Stimulated activated CD4-positive, alpha-beta T cell treated with anti-CD3 and anti-CD28 coated beads, Interleukin-1b, Interleukin-23, amount 100 ng/mL, for 24 hours (primary cell): ENCODE measurements around the gene SH3PXD2B.
"Not testable (repeated sequence)": the region's sequence is repeated elsewhere in the genome, so short reads cannot be mapped to it uniquely, and the experiment has no call there.

ENCODE experiments used
- DNase-seq, 4 experiments: peaks; one replicate each; pipeline ENCODE4 v3.0.0-alpha.2; 2020; ENCODE audit warnings: low read depth in 4 of 4, low spot score in 1 of 4

SH3PXD2B gene

DNA sequence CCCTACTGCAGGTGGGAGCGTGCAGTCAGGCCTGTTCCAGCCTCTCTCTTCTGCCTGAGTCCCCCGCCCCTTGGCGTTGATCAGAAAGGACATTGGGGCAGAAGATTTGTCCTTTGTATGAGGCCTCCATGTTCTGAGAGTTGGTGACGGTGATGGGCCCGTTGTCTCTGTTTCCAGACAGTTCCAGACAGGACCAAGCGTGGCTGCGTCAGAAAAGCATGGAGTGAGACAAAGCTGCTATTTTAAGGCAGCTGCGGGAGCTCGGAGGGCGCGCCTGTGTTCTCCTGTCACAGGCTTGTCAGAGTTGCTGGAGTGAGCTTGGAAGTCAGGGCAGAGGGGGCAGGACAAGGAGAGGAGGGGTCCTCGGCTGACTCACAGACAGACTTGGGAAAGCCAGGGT lies 32.1 kb upstream of the SH3PXD2B start:
- DNase-seq: no peak

DNA sequence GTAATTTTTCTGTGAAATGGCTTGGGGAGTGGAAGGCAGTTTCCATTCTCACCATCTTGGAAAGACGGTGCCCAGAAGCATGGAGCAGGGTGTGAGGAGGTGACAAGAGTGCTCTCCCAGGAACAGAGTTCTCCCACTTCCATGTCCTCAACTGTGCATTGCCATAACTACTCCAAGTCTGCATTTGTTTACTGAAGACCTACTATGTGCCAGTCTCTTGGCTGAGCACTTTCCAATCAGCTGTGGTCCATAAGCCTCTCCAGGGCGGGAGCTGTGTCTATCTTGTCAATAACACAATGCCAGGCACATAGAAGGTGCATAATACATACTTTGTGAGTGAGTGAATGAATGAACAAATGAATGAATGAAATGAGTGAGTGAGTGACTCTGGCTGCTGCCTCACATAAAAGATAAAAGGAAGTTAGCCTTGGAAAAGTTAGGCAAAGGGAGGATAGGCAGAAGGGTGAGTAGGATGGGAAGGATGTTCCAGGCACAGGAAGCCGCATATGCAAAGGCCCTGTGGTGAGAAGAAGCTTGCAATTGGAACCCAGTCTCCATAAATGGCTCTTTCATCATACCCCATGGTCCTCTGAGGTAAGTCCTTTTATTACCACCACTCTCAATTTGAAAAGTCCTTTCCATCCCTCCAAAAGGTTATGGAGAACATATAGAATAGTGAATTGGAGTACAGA lies 31.3 kb upstream of the SH3PXD2B start:
- no peak for DNase-seq

DNA sequence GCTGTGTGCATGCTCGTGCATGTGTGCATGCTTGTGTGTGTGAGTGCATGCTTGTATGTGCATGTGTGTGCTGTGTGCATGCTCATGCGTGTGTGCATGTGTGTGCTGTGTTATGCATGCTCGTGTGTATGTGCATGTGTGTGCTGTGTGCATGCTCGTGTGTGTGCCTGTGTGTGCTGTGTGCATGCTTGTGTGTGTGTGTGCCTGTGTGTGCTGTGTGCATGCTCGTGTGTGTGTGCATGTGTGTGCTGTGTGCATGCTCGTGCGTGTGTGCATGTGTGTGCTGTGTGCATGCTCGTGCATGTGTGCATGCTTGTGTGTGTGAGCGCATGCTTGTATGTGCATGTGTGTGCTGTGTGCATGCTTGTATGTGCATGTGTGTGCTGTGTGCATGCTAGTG lies 30.3 kb upstream of the SH3PXD2B start:
- DNase-seq: no peak

DNA sequence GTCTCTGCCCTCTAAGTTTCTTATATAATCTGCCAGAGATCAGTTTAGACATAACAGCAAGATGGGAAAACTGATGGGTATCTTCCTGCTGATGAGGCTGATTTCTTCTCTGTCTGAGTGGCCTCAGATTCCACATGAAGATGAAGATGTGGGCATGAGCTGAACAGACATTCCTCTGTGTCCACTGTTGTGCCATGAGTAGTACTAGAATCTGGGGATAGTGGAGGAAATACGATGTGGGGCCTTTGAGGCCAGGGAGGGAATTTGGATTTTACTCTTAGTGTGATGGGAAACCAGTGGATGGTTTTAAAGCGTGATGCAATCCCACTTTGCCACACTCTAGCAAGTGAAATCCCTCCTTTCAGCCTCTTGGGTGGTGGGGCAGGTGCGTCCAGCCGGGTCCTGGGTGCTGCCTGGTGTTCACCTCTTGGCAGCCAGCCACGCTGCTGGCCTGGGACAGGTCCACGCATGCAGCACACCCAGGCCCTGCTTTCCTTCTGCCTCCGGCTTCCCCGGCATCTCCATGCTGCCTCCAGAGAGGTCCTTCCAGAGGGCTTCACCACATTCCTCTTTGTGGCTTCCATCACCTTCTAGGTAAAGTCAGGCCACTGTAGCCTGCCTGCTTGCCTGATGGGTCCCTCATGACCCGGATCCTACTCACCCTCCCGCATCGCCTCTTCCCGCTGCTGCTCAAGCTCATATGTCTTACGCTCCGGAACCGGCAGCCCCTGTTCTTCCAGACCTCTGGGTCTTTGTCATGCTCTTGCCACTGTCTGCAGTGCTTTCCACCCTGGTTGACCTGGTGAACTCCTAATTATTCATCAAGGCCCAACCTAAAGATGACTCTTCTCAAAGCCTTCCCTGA lies 28.1 kb upstream of the SH3PXD2B start:
- DNase-seq: no peak

DNA sequence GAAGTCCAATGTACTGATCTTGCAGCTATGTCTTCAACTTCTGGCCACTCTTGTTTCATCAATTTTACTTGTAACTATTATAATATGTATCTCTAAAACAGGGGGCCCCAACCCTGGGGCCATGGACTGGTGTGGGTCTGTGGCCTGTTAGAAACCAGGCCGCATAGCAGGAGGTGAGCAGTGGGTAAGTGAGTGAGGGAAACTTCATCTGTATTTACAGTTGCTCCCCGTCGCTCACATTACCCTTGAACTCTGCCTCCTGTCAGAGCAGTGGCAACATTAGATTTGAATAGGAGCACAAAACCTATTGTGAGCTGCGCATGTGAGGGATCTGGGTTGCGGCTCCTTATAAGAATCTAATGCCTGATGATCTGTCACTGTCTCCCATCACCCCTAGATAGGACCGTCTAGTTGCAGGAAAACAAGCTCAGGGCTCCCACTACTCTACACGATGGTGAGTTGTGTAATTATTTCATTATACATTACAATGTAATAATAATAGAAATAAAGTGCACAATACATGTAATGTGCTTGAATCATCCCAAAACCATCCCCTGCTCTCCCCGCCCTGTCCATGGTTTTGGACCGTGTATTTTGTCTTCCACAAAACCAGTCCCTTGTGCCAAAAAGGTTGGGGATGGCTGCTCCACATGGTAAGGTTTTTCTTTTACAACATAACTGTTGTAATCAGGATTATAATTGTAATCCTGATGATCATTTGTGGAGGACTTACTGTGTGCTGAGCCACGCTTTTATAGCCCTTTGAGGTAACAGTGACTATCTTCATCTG lies 26.9 kb upstream of the SH3PXD2B start:
- DNase-seq: no peak

DNA sequence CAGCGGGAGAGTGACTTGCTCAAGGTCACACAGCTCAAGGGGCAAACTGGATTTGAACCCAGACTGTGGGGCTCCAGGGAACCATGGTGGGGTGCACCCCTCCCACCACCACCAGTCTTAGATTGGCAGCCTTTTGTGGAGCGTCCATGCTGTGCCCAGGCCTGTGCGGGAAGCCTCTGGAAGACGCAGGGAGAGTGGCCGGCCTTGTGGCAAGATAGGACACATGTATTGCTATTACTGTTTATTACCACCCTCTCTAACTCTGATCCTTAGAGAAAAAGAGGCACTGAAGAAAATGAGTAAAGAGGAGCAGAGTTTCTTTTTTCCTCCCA lies 25.4 kb upstream of the SH3PXD2B start:
- no peak for DNase-seq

DNA sequence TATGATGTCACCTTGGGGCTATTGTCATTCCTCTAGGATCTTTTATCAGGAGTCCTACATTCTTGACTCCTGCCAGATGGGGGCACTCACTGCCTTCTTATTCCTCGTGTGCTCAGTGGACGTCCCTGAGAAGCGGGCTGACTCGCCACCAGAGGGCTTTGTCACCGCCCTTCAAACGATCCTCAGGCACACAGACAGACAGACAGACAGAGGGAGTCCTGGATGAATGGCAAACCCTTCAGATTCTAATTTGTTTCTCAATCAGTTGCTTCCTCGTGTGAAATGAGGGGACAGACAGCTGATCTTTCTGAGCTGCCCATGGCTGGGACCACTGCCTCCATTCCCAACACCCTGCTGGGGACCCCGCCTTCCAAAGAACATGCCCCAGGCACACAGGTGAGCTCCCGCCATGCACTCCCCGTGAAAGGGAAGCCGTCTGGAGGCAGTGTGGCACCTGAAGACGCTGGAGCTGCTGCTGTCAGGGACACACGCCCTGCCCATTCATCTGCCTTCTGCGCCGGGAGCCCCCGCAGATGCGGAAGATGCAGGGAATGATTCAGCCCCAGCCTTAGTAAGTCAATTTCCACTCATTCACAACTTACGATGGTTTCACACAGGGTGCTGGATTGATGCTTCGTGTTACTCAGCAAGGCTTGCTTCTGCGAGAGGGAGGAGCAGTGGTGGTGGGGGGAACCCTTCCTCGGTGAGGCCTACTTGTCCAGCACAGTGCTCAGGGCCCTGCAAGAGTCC lies 24.9 kb upstream of the SH3PXD2B start:
- peak in 2 of 4 experiments; percentile 31 to 54 for DNase-seq

DNA sequence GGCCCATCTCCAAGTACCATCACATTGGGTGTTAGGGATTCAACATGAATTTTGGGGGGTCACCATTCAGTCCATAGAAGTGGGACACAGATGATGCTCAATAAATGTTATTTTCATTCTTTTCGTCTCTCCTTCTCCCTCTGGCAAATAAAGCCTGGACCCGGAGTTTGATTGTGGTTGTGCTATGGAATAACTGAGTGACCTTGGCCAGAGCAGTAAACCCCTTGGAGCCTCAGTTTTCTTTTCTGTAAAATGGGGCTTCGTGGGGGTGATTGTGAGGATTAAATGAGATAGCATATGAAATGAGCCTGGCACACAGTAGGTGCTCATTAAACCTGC lies 24.3 kb upstream of the SH3PXD2B start:
- not testable (repeated sequence) for DNase-seq

DNA sequence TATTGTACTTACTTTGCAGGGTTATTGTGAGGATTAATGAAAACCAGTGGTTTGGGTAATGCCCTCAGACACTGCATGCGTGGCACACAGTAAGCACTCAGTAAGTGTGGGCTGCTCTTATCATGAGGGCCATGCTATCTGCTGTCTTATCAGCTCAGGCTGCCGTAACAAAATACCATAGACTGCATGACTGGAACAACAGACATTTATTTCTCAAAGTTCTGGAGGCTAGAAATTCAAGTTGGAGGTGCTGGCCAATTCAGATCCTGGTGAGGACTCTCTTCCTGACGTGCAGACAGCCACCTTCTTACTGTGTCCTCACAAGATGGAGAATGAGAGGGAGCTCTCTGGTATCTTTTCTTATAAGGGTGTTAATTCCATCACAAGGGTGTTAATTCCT lies 23.9 kb upstream of the SH3PXD2B start:
- DNase-seq: no peak

DNA sequence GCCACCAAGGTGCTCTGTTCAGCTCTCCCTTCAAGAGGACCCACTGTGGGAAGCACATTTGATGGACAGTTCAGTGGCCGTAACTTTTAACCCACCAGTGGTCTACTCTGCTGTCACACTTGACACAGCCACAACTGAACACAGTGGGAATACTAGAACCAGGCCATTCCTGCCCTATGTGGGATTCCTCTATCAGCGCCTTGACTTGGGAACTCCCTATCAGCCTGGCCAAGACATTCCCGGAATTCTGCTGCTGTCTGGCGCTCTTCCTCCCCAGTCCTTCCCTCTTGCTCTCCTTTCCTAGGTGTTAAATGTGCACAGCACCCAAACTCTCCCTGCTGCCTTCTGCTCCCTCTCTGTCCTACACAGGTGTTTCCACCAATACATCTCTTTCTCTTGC lies 23.1 kb upstream of the SH3PXD2B start:
- DNase-seq: no peak

DNA sequence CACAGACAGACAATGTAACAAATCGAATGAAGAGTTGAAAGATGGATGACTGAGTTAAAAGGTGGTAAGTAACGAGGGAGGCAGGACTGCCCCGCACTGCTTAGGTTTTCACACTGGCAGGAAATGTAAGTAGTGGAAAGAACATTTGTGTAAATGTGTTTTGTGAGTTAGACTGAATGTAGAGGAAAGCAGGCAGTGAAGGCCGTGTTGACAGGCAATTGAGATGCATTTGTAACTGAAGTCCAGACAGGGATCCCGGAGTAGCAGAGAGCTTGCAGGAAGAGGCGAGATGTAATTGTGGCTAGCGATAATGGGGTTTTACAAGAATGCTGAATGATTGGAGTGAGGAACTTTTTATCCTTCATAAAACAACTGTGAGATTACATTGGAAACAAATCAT lies 20.0 kb upstream of the SH3PXD2B start:
- no peak for DNase-seq

DNA sequence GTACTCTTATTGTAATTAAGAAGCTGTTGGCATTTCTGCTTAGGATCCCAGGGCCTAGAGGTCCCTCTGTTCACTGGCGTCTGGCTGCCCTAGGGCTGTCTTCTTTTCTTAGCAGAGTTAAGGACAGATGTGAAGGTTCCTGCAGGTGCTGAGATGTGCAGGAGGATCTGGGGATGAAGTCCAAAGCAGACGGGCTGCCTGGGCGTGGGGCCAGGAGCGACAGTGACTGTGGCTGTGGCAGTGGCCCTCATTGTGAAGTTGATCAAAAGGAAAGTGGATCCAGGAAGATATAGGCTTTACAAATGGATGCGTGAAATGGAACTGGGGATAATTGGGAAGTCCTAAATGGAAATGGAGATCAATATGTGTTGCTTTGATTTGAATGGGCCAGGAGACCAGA lies 19.1 kb upstream of the SH3PXD2B start:
- no peak for DNase-seq

DNA sequence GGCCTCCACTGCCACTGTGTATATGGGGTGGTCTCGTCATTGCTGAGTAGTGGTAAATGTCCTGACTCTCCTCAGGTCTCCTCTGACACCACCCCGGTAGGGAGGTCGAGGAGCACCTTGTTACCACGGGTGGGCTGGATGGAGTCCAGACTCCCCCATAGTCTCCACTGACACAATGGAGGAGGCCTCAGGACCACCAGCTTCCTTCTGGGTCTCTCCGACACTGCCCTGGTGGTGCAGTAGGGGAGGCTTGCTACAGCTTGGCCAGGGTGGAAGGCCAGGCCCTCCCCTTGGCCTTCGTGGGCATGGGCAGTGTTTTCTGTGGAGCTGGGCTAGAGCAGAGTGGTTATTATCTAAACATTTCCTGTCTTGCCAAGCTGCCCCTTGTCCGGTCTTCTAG lies 15.4 kb upstream of the SH3PXD2B start:
- DNase-seq: no peak

DNA sequence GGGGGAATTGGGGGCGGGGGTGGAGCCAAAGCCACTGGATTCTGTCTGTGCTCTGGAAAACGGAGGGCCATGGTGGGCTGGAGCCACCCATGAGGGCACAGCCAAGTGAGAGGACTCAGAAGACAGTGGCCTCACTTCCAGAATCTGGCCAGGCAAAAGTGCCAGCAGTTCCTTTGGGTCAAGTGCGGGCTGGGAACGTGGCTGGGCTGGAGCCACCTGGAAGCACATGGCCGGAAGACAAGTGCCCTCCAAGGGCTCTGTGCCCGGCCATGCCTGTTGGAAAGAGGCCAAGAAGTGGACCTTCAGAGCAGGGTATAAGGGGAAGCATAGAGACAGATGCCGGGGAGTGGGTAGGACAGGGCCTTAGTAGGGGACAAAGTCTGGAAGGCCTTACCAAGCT lies 11.7 kb upstream of the SH3PXD2B start:
- no peak for DNase-seq

DNA sequence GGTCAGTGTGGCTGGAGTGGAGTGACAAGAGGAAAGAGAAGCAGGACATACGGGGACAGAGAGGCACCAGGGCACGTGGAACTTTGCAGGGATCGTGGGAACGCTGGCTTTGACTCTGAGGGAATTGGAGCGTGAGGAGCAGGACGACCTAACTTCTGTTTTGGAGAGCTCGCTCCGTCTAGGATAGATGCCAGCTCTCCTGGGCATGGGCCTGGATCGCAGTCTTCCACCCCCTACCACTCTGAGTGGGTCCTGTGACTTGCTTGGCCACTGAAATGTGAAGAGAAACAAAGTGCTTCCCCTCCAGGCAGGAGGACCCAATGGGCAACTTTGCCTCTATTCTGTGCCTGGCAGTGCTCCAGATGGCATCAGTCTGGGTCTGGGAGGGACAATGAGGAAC lies 8.7 kb upstream of the SH3PXD2B start:
- no peak for DNase-seq

DNA sequence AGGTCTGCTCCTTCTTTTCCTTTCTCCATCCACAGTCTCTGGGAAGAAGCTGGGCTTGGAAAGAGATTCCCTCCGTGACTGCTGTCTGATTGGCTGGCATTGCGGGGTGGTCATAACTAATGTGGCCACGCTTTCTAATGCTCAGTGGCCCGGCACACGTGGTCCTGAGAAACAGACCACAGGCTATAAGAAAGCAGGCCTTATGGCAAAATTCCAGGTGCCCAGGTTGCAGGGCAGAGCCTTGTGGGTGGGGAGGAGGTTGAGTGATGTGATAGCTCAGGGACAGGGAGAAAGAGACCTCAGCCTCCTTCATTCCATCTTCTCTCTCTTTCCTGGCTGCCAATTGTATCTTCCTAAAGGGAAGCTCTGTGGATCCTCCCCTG lies 5.4 kb upstream of the SH3PXD2B start:
- no peak for DNase-seq

DNA sequence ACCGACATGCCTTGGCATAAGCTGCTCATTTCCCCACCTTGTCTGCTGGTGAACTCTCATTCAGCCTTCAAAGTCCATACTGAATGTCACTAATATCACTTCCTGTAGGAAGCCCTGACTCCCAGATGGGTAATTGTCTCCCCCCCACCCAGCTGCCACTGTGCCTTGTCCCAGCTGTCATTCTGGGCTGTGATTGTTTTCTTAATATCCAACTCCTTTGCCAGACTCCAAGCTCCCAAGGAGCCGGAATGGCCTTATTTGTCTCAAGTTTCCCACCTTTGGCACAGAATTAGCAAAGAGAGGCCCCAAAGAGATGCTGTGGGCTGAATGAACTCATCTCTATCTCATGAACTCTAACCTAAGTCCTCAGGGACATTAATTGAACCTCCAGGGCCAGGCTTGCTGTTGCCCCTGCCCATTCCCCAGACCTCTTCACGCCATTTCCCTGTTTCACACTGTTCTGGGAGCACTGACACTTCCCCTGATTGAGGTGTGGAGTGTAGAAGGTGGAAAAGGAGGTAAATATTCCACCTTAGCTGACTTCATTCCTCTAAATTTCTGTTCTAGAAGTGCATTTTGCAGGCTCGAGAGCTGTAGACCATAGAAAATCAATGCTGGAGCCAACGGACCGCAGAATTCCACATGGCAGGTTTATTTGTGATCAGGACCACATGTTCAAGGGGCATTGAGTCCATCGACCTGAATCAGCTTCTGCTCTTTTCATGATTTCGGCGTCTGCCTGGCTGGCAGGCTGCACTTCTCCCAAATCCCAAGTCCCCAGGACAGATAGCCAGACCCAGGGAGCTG lies 4.9 kb upstream of the SH3PXD2B start:
- DNase-seq: no peak

DNA sequence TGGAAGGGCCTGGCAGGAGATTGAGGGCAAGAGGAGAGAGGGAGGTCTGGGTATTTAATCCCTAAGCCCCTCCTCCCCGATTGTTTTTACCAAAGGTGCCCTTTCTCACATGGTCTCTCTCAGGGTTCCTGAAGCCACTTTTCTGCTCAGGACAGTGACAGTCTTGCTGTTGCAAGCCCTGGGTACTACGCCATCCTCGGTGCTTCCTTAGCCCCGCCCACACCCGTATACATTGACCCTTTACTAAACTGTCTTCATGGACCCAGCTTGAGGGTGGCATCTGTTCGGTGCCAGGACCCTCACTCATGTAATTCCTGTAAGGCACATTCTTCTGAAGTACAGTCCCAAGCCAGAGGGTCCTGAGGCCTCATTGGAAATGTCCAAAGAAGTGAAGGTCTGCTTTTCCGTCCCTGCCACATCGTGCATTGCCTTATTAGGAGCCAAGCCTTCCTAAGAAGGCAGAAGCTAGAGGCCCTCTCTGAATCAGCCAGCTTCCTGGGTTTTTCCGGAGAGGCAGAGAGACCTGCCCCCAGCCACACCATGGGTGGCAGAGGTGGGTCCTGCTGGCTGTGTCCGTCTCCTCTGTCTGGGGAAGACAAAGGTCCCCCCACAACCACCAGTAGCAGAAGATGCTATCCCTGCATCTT lies 1.9 kb upstream of the SH3PXD2B start:
- no peak for DNase-seq

DNA sequence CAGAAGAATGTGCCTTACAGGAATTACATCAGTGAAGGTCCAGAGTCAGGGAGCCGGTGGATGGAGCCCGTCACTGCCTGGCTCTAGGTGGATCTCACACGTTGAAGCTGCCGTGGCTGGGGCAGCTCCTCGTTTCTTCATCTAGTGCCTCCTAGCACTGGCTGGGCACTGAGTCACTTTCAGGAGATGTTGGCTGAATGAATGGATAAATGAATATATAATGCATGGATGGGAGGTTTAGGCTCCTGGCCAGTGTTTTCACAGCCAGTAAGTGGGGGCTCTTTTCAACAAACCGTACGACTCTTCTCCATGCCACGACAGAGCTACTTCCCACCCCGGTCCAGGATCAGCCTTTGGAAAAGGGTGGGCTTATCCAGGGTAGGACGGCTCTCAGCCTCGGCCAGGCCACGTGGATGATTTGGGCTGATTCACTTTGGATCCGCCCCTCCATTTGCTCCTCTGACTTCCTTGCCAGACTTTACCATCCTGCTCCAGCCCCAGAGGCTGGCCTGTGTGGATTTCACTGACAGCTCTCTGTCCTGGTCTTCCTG lies 1.3 kb upstream of the SH3PXD2B start:
- DNase-seq: no peak

DNA sequence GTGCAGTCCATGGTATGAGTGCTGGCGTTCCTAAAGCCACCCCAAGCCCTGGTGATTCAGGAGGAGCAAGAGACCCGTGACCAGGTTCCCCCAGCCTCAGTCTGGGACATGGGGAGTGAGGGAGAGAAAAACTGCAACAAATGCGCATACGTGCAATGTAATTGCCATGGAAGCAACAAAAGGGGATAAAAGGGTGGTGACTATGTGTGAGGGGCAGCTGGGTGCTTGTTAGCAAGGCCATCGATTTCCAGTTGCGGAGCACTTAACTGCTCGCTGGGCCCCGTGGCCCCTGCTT lies 709 bp upstream of the SH3PXD2B start:
- DNase-seq: no peak
